ENCODE data around the gene HSD17B4. TPM values are rescaled to one million over a fixed set of nuclear protein-coding genes. Genes with fewer than 3 reads are reported as not detected.

HSD17B4 gene
- total RNA-seq, 2 donors from 2014 or later: 453 to 480 TPM

GRCh38 chr5:119451561-119451960, 736 bp upstream of the HSD17B4 start:
- 91 to 97% methylated on average over 3 to 4 of the region's 4 CpGs for WGBS, 2 experiments (ENCODE audit: insufficient coverage in 1 of 2, insufficient read length in 1 of 2)
- no peaks in the 10 kb centered on the region for H3K4me1 ChIP-seq (ENCODE audit: control insufficient read depth, insufficient read depth, low read length)
- H3K27ac ChIP-seq (ENCODE audit: low read depth, low read length): no peak overlapping the region
- Mint-ChIP-seq H3K27me3 (ENCODE audit: insufficient read depth) (no peaks in the 10 kb centered on the region), H3K4me1 (peaks cover 20% of the 10 kb centered on the region), H3K36me3 (ENCODE audit: low read depth) (peaks cover 38% of the 10 kb centered on the region), H3K4me3 (peak overlapping the region; percentile 86), H3K27ac (no peak overlapping the region), H3K9me3 (peaks cover 52% of the 10 kb centered on the region)
- peak overlapping the region; percentile 96 for H3K4me3 ChIP-seq (ENCODE audit: low read length)
- H3K9ac ChIP-seq (ENCODE audit: extremely low read depth, low read length, poor library complexity, severe bottlenecking): no peak overlapping the region
- H3K9me3 ChIP-seq (ENCODE audit: control insufficient read depth, low read length): peaks cover 38% of the 10 kb centered on the region
- peaks cover 4% of the 10 kb centered on the region for H3K36me3 ChIP-seq (ENCODE audit: control insufficient read depth, insufficient read depth, low read length)
- TF ChIP-seq CTCF (conservative IDR thresholded peaks at IDR 0.05): peak; percentile 34
- DNase-seq: no peak
- H3K27me3 ChIP-seq (ENCODE audit: control insufficient read depth, insufficient read depth, low read length, poor library complexity, severe bottlenecking): no peaks in the 10 kb centered on the region

GRCh38 chr5:119452060-119452372, 281 bp upstream of the HSD17B4 start:
- Histone ChIP-seq H3K36me3 (ENCODE audit: control insufficient read depth, insufficient read depth, low read length) (peaks cover 8% of the 10 kb centered on the region), H3K9ac (ENCODE audit: extremely low read depth, low read length, poor library complexity, severe bottlenecking) (peak overlapping the region; percentile 79), H3K9me3 (ENCODE audit: control insufficient read depth, low read length) (peaks cover 34% of the 10 kb centered on the region), H3K27ac (ENCODE audit: low read depth, low read length) (no peak overlapping the region), H3K27me3 (ENCODE audit: control insufficient read depth, insufficient read depth, low read length, poor library complexity, severe bottlenecking) (no peaks in the 10 kb centered on the region), H3K4me3 (ENCODE audit: low read length) (peak overlapping the region; percentile 96), H3K4me1 (ENCODE audit: control insufficient read depth, insufficient read depth, low read length) (no peaks in the 10 kb centered on the region)
- peak overlapping the region; percentile 86 for H3K4me3 Mint-ChIP-seq
- no peak for TF ChIP-seq CTCF (conservative IDR thresholded peaks at IDR 0.05)
- 28 to 30% methylated on average over 5 to 6 of the region's 6 CpGs for WGBS, 2 experiments (ENCODE audit: insufficient coverage in 1 of 2, insufficient read length in 1 of 2)
- DNase-seq: no peak
- peaks cover 22% of the 10 kb centered on the region for H3K4me1 Mint-ChIP-seq
- peaks cover 43% of the 10 kb centered on the region for H3K36me3 Mint-ChIP-seq (ENCODE audit: low read depth)
- peak overlapping the region; percentile 98 for H3K27ac Mint-ChIP-seq
- peaks cover 50% of the 10 kb centered on the region for H3K9me3 Mint-ChIP-seq
- H3K27me3 Mint-ChIP-seq (ENCODE audit: insufficient read depth): no peaks in the 10 kb centered on the region

GRCh38 chr5:119453040-119453373, 710 bp downstream of the HSD17B4 start:
- Histone ChIP-seq H3K9ac (ENCODE audit: extremely low read depth, low read length, poor library complexity, severe bottlenecking) (peak overlapping the region; percentile 79), H3K36me3 (ENCODE audit: control insufficient read depth, insufficient read depth, low read length) (peaks cover 17% of the 10 kb centered on the region), H3K27me3 (ENCODE audit: control insufficient read depth, insufficient read depth, low read length, poor library complexity, severe bottlenecking) (no peaks in the 10 kb centered on the region), H3K27ac (ENCODE audit: low read depth, low read length) (peak overlapping the region; percentile 81), H3K4me1 (ENCODE audit: control insufficient read depth, insufficient read depth, low read length) (no peaks in the 10 kb centered on the region), H3K9me3 (ENCODE audit: control insufficient read depth, low read length) (peaks cover 28% of the 10 kb centered on the region), H3K4me3 (ENCODE audit: low read length) (peak overlapping the region; percentile 96)
- peak overlapping the region; percentile 98 for H3K27ac Mint-ChIP-seq
- peaks cover 53% of the 10 kb centered on the region for H3K36me3 Mint-ChIP-seq (ENCODE audit: low read depth)
- no peak for TF ChIP-seq CTCF (conservative IDR thresholded peaks at IDR 0.05)
- H3K4me1 Mint-ChIP-seq: peaks cover 26% of the 10 kb centered on the region
- H3K4me3 Mint-ChIP-seq: peak overlapping the region; percentile 86
- DNase-seq: no peak
- peaks cover 40% of the 10 kb centered on the region for H3K9me3 Mint-ChIP-seq
- 2 to 6% methylated on average over 10 to 12 of the region's 12 CpGs for WGBS, 2 experiments (ENCODE audit: insufficient coverage in 1 of 2, insufficient read length in 1 of 2)
- H3K27me3 Mint-ChIP-seq (ENCODE audit: insufficient read depth): no peaks in the 10 kb centered on the region

All from endodermal cell (in vitro differentiated cells).